ENCODE data around the gene USP17L25. TPM values are rescaled to one million over a fixed set of nuclear protein-coding genes. Genes with fewer than 3 reads are reported as not detected.
"Not testable (repeated sequence)": the region's sequence is repeated elsewhere in the genome, so short reads cannot be mapped to it uniquely, and the experiment has no call there.

Gene USP17L25
- total RNA-seq (2021; fragmentation: NEBNext Ultra II Directional; extraction: Animal tissue kit (Norgen Biotek cat#: 25700)) (not detected in 2 replicates), polyA plus RNA-seq (2011; rRNA removed) (not detected in 2 replicates), polyA minus RNA-seq (2011; rRNA and poly(A)+ RNA removed) (not detected in 2 replicates)
- not detected for polyA plus RNA-seq (2011; cell fraction: cytosol; rRNA removed)
- not detected for polyA plus RNA-seq (2011; cell fraction: nucleus; rRNA removed)
- polyA plus RNA-seq (2012, experiment 1 of 2) = not detected in 4 replicates
- polyA plus RNA-seq (2012, experiment 2 of 2) = not detected
- not detected for polyA plus RNA-seq (2013, experiment 1 of 2)
- not detected for polyA plus RNA-seq (2013, experiment 2 of 2)
- not detected for polyA minus RNA-seq (2011; cell fraction: cytosol; rRNA and poly(A)+ RNA removed)
- not detected for polyA minus RNA-seq (2011; cell fraction: nucleus; rRNA and poly(A)+ RNA removed)
- long read RNA-seq, experiment 1 = 0 reads
- long read RNA-seq, experiment 2 = 0 reads

- H2BK5ac ChIP-seq (ENCODE audit: low read depth, low read length); CTCF ChIA-PET (ENCODE audit: partially characterized antibody); H3K4me3 ChIP-seq (ENCODE audit: extremely low read depth in 1 of 4, insufficient read depth in 2 of 4, low read depth in 3 of 4, low read length in 4 of 4); H3K9ac ChIP-seq (replicated peaks in 1 of 4; ENCODE audit: extremely low read depth in 1 of 4, low read depth in 3 of 4, low read length in 3 of 4); H2AFZ ChIP-seq (ENCODE audit: low read length); H4K8ac ChIP-seq (ENCODE audit: extremely low read depth, insufficient read depth, low read length); H4K20me1 ChIP-seq (replicated peaks in 1 of 2; ENCODE audit: control insufficient read depth in 1 of 2, insufficient read depth in 2 of 2, low read length in 2 of 2); H2BK20ac ChIP-seq (ENCODE audit: low read length); H4K91ac ChIP-seq (replicated peaks; ENCODE audit: insufficient read length, low read length); FAIRE-seq; DNase-seq (ENCODE audit: low read depth in 1 of 2, low spot score in 2 of 2); H2BK120ac ChIP-seq (replicated peaks; ENCODE audit: low read depth, low read length); H3K27me3 ChIP-seq (replicated peaks in 1 of 4; ENCODE audit: control insufficient read depth in 3 of 4, extremely low read depth in 1 of 4, insufficient read depth in 3 of 4, low read length in 3 of 4); H2BK12ac ChIP-seq (ENCODE audit: low read depth, low read length); H3K4me1 ChIP-seq (replicated peaks in 1 of 4; ENCODE audit: control insufficient read depth in 3 of 4, insufficient read depth in 4 of 4, low read length in 3 of 4); H3K4ac ChIP-seq (replicated peaks; ENCODE audit: insufficient read length, low read depth, low read length); H3K79me1 ChIP-seq (ENCODE audit: low read depth, low read length); H3K79me2 ChIP-seq (ENCODE audit: control insufficient read depth in 1 of 2, insufficient read depth in 2 of 2, low read length in 2 of 2); H3K23me2 ChIP-seq (ENCODE audit: low read depth, low read length); H3K4me2 ChIP-seq (ENCODE audit: insufficient read depth in 1 of 2, low read depth in 2 of 2, low read length in 2 of 2); H3K23ac ChIP-seq (ENCODE audit: insufficient read length); H3K36me3 ChIP-seq (ENCODE audit: control insufficient read depth in 2 of 4, insufficient read depth in 4 of 4, low read length in 3 of 4); H3K14ac ChIP-seq (ENCODE audit: insufficient read length); H3K56ac ChIP-seq (replicated peaks; ENCODE audit: insufficient read length, low read depth, low read length); H3K9me3 ChIP-seq (ENCODE audit: insufficient read depth in 2 of 2, low read depth in 1 of 2, low read length in 1 of 2); H4K5ac ChIP-seq (ENCODE audit: insufficient read length, low read depth, low read length); POLR2A ChIA-PET (ENCODE audit: partially characterized antibody); H3K18ac ChIP-seq (ENCODE audit: extremely low read depth, low read length); H3K27ac ChIP-seq (ENCODE audit: low read depth, low read length); H2BK15ac ChIP-seq (ENCODE audit: low read length); H2AK5ac ChIP-seq (ENCODE audit: low read depth, low read length): not testable (repeated sequence)
- no CpG with 5 or more reads among the region's 15 CpGs for WGBS, 2 experiments (ENCODE audit: extremely low coverage in 1 of 2, insufficient coverage in 1 of 2, insufficient read length in 1 of 2, insufficient replicate concordance in 2 of 2, low coverage in 1 of 2, low lambda C conversion rate in 2 of 2, missing lambda C conversion rate in 1 of 2)
These were observed at the start of gene USP17L25 for GRCh38 chr4:9329611-9330010. Gene USP17L25, plus strand, starts transcription at chr4:9329911. Its CDS starts 0 bp downstream, at chr4:9329911.

GRCh38 chr4:9324191-9324590 is 5.5 kb upstream of the USP17L25 start:
- H2BK15ac ChIP-seq (ENCODE audit: low read length); H3K23ac ChIP-seq (ENCODE audit: insufficient read length); H3K23me2 ChIP-seq (ENCODE audit: low read depth, low read length); H3K4me1 ChIP-seq (replicated peaks in 1 of 4; ENCODE audit: control insufficient read depth in 3 of 4, insufficient read depth in 4 of 4, low read length in 3 of 4); H3K27me3 ChIP-seq (replicated peaks in 1 of 4; ENCODE audit: control insufficient read depth in 3 of 4, extremely low read depth in 1 of 4, insufficient read depth in 3 of 4, low read length in 3 of 4); H3K9ac ChIP-seq (replicated peaks in 1 of 4; ENCODE audit: extremely low read depth in 1 of 4, low read depth in 3 of 4, low read length in 3 of 4); H3K36me3 ChIP-seq (ENCODE audit: control insufficient read depth in 2 of 4, insufficient read depth in 4 of 4, low read length in 3 of 4); H4K91ac ChIP-seq (replicated peaks; ENCODE audit: insufficient read length, low read length); H3K14ac ChIP-seq (ENCODE audit: insufficient read length); H3K56ac ChIP-seq (replicated peaks; ENCODE audit: insufficient read length, low read depth, low read length); H2BK120ac ChIP-seq (replicated peaks; ENCODE audit: low read depth, low read length); H3K27ac ChIP-seq (ENCODE audit: low read depth, low read length); CTCF ChIA-PET (ENCODE audit: partially characterized antibody); H3K4ac ChIP-seq (replicated peaks; ENCODE audit: insufficient read length, low read depth, low read length); POLR2A ChIA-PET (ENCODE audit: partially characterized antibody); H3K4me2 ChIP-seq (ENCODE audit: insufficient read depth in 1 of 2, low read depth in 2 of 2, low read length in 2 of 2); H2AFZ ChIP-seq (ENCODE audit: low read length); H2BK5ac ChIP-seq (ENCODE audit: low read depth, low read length); H4K5ac ChIP-seq (ENCODE audit: insufficient read length, low read depth, low read length); H3K9me3 ChIP-seq (ENCODE audit: insufficient read depth in 2 of 2, low read depth in 1 of 2, low read length in 1 of 2); H4K8ac ChIP-seq (ENCODE audit: extremely low read depth, insufficient read depth, low read length); H2BK12ac ChIP-seq (ENCODE audit: low read depth, low read length); H3K18ac ChIP-seq (ENCODE audit: extremely low read depth, low read length); H2BK20ac ChIP-seq (ENCODE audit: low read length); H4K20me1 ChIP-seq (replicated peaks in 1 of 2; ENCODE audit: control insufficient read depth in 1 of 2, insufficient read depth in 2 of 2, low read length in 2 of 2); H3K79me1 ChIP-seq (ENCODE audit: low read depth, low read length); H3K79me2 ChIP-seq (ENCODE audit: control insufficient read depth in 1 of 2, insufficient read depth in 2 of 2, low read length in 2 of 2); H3K4me3 ChIP-seq (ENCODE audit: extremely low read depth in 1 of 4, insufficient read depth in 2 of 4, low read depth in 3 of 4, low read length in 4 of 4); FAIRE-seq; H2AK5ac ChIP-seq (ENCODE audit: low read depth, low read length): not testable (repeated sequence)
- DNase-seq (ENCODE audit: low read depth in 1 of 2, low spot score in 2 of 2) = peak in 1 of 2 experiments; percentile 10
- whole genome bisulfite sequencing, 2 experiments (ENCODE audit: extremely low coverage in 1 of 2, insufficient coverage in 1 of 2, insufficient read length in 1 of 2, insufficient replicate concordance in 2 of 2, low coverage in 1 of 2, low lambda C conversion rate in 2 of 2, missing lambda C conversion rate in 1 of 2) = 84% methylated on average over 4 of the region's 13 CpGs; no CpG with 5 or more reads in 1 of the 2 experiments

Measured in H1 (cell line).